ENCODE measurements around the gene NEDD4L. TPM values are rescaled to one million over a fixed set of nuclear protein-coding genes. Genes with fewer than 3 reads are reported as not detected.

Gene NEDD4L
- total and polyA plus RNA-seq, 2 donors (not counting 1 experiment from before 2014, with no cell fraction given), result 10.3 to 25.7 TPM

GRCh38 chr18:58166278-58166844 lies 122.3 kb downstream of the NEDD4L start:
- intact Hi-C loops (cut with micrococcal nuclease), result no loop called here
- Histone ChIP-seq H4K20me1 (ENCODE audit: control insufficient read depth, insufficient read depth, low read length, poor library complexity, severe bottlenecking) (no peaks in the 10 kb centered on the region), H3K4me1 (ENCODE audit: control insufficient read depth in 2 of 2, insufficient read depth in 2 of 2, low read length in 2 of 2) (no peaks in the 10 kb centered on the region), H2AFZ (ENCODE audit: insufficient read depth, low read depth, low read length, poor library complexity, severe bottlenecking) (no peak overlapping the region), H3K27me3 (replicated peaks in 1 of 4; ENCODE audit: control extremely low read depth in 1 of 4, control insufficient read depth in 3 of 4, insufficient read depth in 4 of 4, low read length in 3 of 4) (no peaks in the 10 kb centered on the region), H3K79me2 (ENCODE audit: control insufficient read depth, insufficient read depth, low read length) (no peaks in the 10 kb centered on the region), H3K36me3 (replicated peaks in 1 of 2; ENCODE audit: control extremely low read depth in 1 of 2, control insufficient read depth in 1 of 2, extremely low read depth in 1 of 2, insufficient read depth in 2 of 2, low read length in 1 of 2) (no peaks in the 10 kb centered on the region), H3K9ac (ENCODE audit: low read length) (no peak overlapping the region), H3K27ac (ENCODE audit: low read length in 2 of 2) (no peak overlapping the region), H3K4me3 (ENCODE audit: control extremely low read depth in 1 of 5, extremely low read depth in 1 of 5, insufficient read depth in 1 of 5, low read depth in 2 of 5, low read length in 4 of 5) (no peak overlapping the region), H3K4me2 (replicated peaks; ENCODE audit: low read depth, low read length, poor library complexity, severe bottlenecking) (no peak overlapping the region), H3K9me3 (ENCODE audit: control extremely low read depth in 1 of 3, control insufficient read depth in 2 of 3, insufficient read depth in 1 of 3, low read length in 2 of 3) (peaks cover 0 to 2% (median 0%) of the 10 kb centered on the region in 3 donors)
- DNase-seq, result no peak
- no peak overlapping the region for H3K4me3 Mint-ChIP-seq
- WGBS (ENCODE audit: insufficient coverage), result 100% methylated on average over 2 of the region's 4 CpGs
- ChIA-PET POLR2A (no interaction called here), CTCF (interaction anchor here (2.1 kb wide), 1 partner anchor 15 kb away, joined by 5 read pairs; no protein-coding TSS in a partner anchor)
- H3K4me1 Mint-ChIP-seq, result no peaks in the 10 kb centered on the region
- no peak overlapping the region for H3K27ac Mint-ChIP-seq
- ATAC-seq (ENCODE audit: low read depth), result no peak
- TF ChIP-seq CTCF (IDR thresholded peaks at IDR 0.05) (no peak), EZH2 (IDR thresholded peaks at IDR 0.05; ENCODE audit: borderline replicate concordance, insufficient read depth, low read depth, low read length, poor library complexity, severe bottlenecking) (no peak)
- no peaks in the 10 kb centered on the region for H3K9me3 Mint-ChIP-seq (ENCODE audit: insufficient read depth)
- no peaks in the 10 kb centered on the region for H3K27me3 Mint-ChIP-seq

DNA sequence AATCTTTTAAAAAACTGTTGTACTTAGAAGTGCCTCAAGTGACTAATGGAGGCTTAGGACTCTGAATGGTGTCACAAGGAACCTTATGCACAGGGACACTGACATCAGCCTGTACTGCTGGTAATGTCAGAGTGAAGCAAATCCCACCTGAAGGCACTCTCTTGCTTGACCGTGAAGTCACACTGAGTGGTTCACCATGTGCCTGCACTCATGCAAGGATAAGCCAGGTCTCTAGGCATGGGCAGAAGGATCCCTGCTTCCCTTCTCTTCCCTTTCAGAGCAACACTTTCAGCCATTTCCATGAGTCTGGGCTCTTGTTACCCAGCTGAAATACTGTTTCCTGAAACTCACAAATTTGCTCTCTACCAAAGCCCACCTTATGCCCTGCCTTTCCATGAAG lies 123.0 kb downstream of the NEDD4L start:
- Histone ChIP-seq H3K27me3 (replicated peaks in 1 of 4; ENCODE audit: control extremely low read depth in 1 of 4, control insufficient read depth in 3 of 4, insufficient read depth in 4 of 4, low read length in 3 of 4) (no peaks in the 10 kb centered on the region), H4K20me1 (ENCODE audit: control insufficient read depth, insufficient read depth, low read length, poor library complexity, severe bottlenecking) (no peaks in the 10 kb centered on the region), H3K36me3 (replicated peaks in 1 of 2; ENCODE audit: control extremely low read depth in 1 of 2, control insufficient read depth in 1 of 2, extremely low read depth in 1 of 2, insufficient read depth in 2 of 2, low read length in 1 of 2) (no peaks in the 10 kb centered on the region), H3K4me1 (ENCODE audit: control insufficient read depth in 2 of 2, insufficient read depth in 2 of 2, low read length in 2 of 2) (no peaks in the 10 kb centered on the region), H3K79me2 (ENCODE audit: control insufficient read depth, insufficient read depth, low read length) (no peaks in the 10 kb centered on the region), H2AFZ (ENCODE audit: insufficient read depth, low read depth, low read length, poor library complexity, severe bottlenecking) (no peak overlapping the region), H3K9me3 (ENCODE audit: control extremely low read depth in 1 of 3, control insufficient read depth in 2 of 3, insufficient read depth in 1 of 3, low read length in 2 of 3) (peaks cover 0 to 2% (median 0%) of the 10 kb centered on the region in 3 donors), H3K9ac (ENCODE audit: low read length) (no peak overlapping the region), H3K4me3 (ENCODE audit: control extremely low read depth in 1 of 5, extremely low read depth in 1 of 5, insufficient read depth in 1 of 5, low read depth in 2 of 5, low read length in 4 of 5) (no peak overlapping the region), H3K27ac (ENCODE audit: low read length in 2 of 2) (no peak overlapping the region), H3K4me2 (replicated peaks; ENCODE audit: low read depth, low read length, poor library complexity, severe bottlenecking) (no peak overlapping the region)
- Mint-ChIP-seq H3K4me3 (no peak overlapping the region), H3K27me3 (no peaks in the 10 kb centered on the region), H3K27ac (no peak overlapping the region), H3K4me1 (no peaks in the 10 kb centered on the region), H3K9me3 (ENCODE audit: insufficient read depth) (no peaks in the 10 kb centered on the region)
- CTCF ChIA-PET, result interaction anchor here (2.1 kb wide), 1 partner anchor 14 kb away, joined by 5 read pairs; no protein-coding TSS in a partner anchor
- ATAC-seq (ENCODE audit: low read depth), result no peak
- intact Hi-C loops (cut with micrococcal nuclease), result no loop called here
- POLR2A ChIA-PET, result no interaction called here
- 94% methylated on average over 1 of the region's 1 CpG for WGBS (ENCODE audit: insufficient coverage)
- TF ChIP-seq EZH2 (IDR thresholded peaks at IDR 0.05; ENCODE audit: borderline replicate concordance, insufficient read depth, low read depth, low read length, poor library complexity, severe bottlenecking) (no peak), CTCF (IDR thresholded peaks at IDR 0.05) (no peak)
- no peak for DNase-seq

All from B cell (primary cell).